Measurements from ENCODE around the gene AMMECR1. TPM values are rescaled to one million over a fixed set of nuclear protein-coding genes. Genes with fewer than 3 reads are reported as not detected.
"Not testable (repeated sequence)": the region's sequence is repeated elsewhere in the genome, so short reads cannot be mapped to it uniquely, and the experiment has no call there.

Gene AMMECR1
- total and polyA plus RNA-seq, 2 of the 4 experiments (the other 2 are of a cell fraction) = 7.0 to 11.3 TPM

- 67% methylated on average over 3 of the region's 5 CpGs; no CpG with 5 or more reads in 1 of the 2 experiments for WGBS, 2 experiments (ENCODE audit: extremely low coverage in 2 of 2, insufficient read length in 1 of 2)
- H3K14ac ChIP-seq (replicated peaks; ENCODE audit: low read depth, low read length); H3K9me3 ChIP-seq (ENCODE audit: control insufficient read depth, insufficient read depth, low read length); H4K91ac ChIP-seq (ENCODE audit: insufficient read depth, low read depth, low read length); dilution Hi-C loops (cut with HindIII; ENCODE audit: low sequenced_read_pairs, unreplicated experiment); H3K56ac ChIP-seq (ENCODE audit: extremely low read depth, insufficient read depth, low read length); H2BK5ac ChIP-seq (ENCODE audit: low read depth, low read length, poor library complexity, severe bottlenecking); H4K8ac ChIP-seq (ENCODE audit: low read depth in 2 of 2, low read length in 2 of 2); H3K27ac ChIP-seq (ENCODE audit: insufficient read depth, low read length); H2BK15ac ChIP-seq (ENCODE audit: low read depth, low read length); intact Hi-C loops (cut with micrococcal nuclease); H3K27me3 ChIP-seq (ENCODE audit: control insufficient read depth, insufficient read depth, low read length); H2AK9ac ChIP-seq (replicated peaks; ENCODE audit: low read depth, low read length, poor library complexity); H3K4me3 ChIP-seq (ENCODE audit: insufficient read depth, low read depth, low read length); H2BK120ac ChIP-seq (ENCODE audit: low read depth, low read length); POLR2A ChIA-PET (ENCODE audit: unreplicated experiment); H3K79me1 ChIP-seq (ENCODE audit: low read depth in 1 of 2, low read length in 2 of 2); H3K18ac ChIP-seq (ENCODE audit: low read depth, low read length); H3K4me1 ChIP-seq (ENCODE audit: control insufficient read depth, insufficient read depth, low read length); H3K23ac ChIP-seq (ENCODE audit: low read depth, low read length); CTCF ChIA-PET; H2AK5ac ChIP-seq (ENCODE audit: low read depth, low read length); H4K5ac ChIP-seq (ENCODE audit: low read depth, low read length); H3K4me2 ChIP-seq (ENCODE audit: low read depth, low read length); H2AFZ ChIP-seq (replicated peaks; ENCODE audit: low read length, poor library complexity); BruUV-seq (replicated peaks); H2BK20ac ChIP-seq (ENCODE audit: low read depth, low read length); H4K20me1 ChIP-seq (ENCODE audit: insufficient read depth, low read length); in situ Hi-C loops (cut with MboI; ENCODE audit: low sequenced_read_pairs); H3K36me3 ChIP-seq (ENCODE audit: control insufficient read depth, insufficient read depth, low read length); H3K9ac ChIP-seq (ENCODE audit: low read depth, low read length); H3K4ac ChIP-seq (ENCODE audit: low read depth, low read length); H3K9me1 ChIP-seq (ENCODE audit: insufficient read depth, low read length): not testable (repeated sequence)
- DNase-seq (peak; percentile 43), ATAC-seq (ENCODE audit: low read depth) (peak; percentile 44)
Observed at GRCh38 chrX:110238259-110238658, 79.6 kb downstream of the AMMECR1 start.

GRCh38 chrX:110231485-110231884 lies 86.4 kb downstream of the AMMECR1 start:
- H3K23ac ChIP-seq (ENCODE audit: low read depth, low read length); H3K36me3 ChIP-seq (ENCODE audit: control insufficient read depth, insufficient read depth, low read length); H4K5ac ChIP-seq (ENCODE audit: low read depth, low read length); H3K56ac ChIP-seq (ENCODE audit: extremely low read depth, insufficient read depth, low read length); H3K4me3 ChIP-seq (ENCODE audit: insufficient read depth, low read depth, low read length); ATAC-seq (ENCODE audit: low read depth); H3K9me1 ChIP-seq (ENCODE audit: insufficient read depth, low read length); H2BK15ac ChIP-seq (ENCODE audit: low read depth, low read length); CTCF ChIA-PET; H2AK9ac ChIP-seq (replicated peaks; ENCODE audit: low read depth, low read length, poor library complexity); H2AFZ ChIP-seq (replicated peaks; ENCODE audit: low read length, poor library complexity); H4K8ac ChIP-seq (ENCODE audit: low read depth in 2 of 2, low read length in 2 of 2); POLR2A ChIA-PET (ENCODE audit: unreplicated experiment); H3K14ac ChIP-seq (replicated peaks; ENCODE audit: low read depth, low read length); H2AK5ac ChIP-seq (ENCODE audit: low read depth, low read length); BruUV-seq (replicated peaks); in situ Hi-C loops (cut with MboI; ENCODE audit: low sequenced_read_pairs); H3K9me3 ChIP-seq (ENCODE audit: control insufficient read depth, insufficient read depth, low read length); H3K9ac ChIP-seq (ENCODE audit: low read depth, low read length); H2BK5ac ChIP-seq (ENCODE audit: low read depth, low read length, poor library complexity, severe bottlenecking); H3K4me2 ChIP-seq (ENCODE audit: low read depth, low read length); H2BK20ac ChIP-seq (ENCODE audit: low read depth, low read length); H3K27me3 ChIP-seq (ENCODE audit: control insufficient read depth, insufficient read depth, low read length); H3K18ac ChIP-seq (ENCODE audit: low read depth, low read length); H3K4ac ChIP-seq (ENCODE audit: low read depth, low read length); H4K20me1 ChIP-seq (ENCODE audit: insufficient read depth, low read length); intact Hi-C loops (cut with micrococcal nuclease); dilution Hi-C loops (cut with HindIII; ENCODE audit: low sequenced_read_pairs, unreplicated experiment); H4K91ac ChIP-seq (ENCODE audit: insufficient read depth, low read depth, low read length); H3K27ac ChIP-seq (ENCODE audit: insufficient read depth, low read length); DNase-seq; H2BK120ac ChIP-seq (ENCODE audit: low read depth, low read length); H3K4me1 ChIP-seq (ENCODE audit: control insufficient read depth, insufficient read depth, low read length): not testable (repeated sequence)
- H3K79me1 ChIP-seq (ENCODE audit: low read depth in 1 of 2, low read length in 2 of 2) = peaks cover 3 to 11% of the 10 kb centered on the region in 2 experiments; a peak in 3 of 4 replicates
- WGBS, 2 experiments (ENCODE audit: extremely low coverage in 2 of 2, insufficient read length in 1 of 2) = no CpG with 5 or more reads among the region's 3 CpGs
